D721Med (cell line): Measurements from ENCODE around the gene GGT5.

Experiments
- DNase-seq: peaks from one replicate; pipeline ENCODE4 v3.0.0; 2011; ENCODE audit warnings: low spot score; ENCODE audit not compliant: insufficient read length
- FAIRE-seq: peaks from 2 replicates; lab custom pipeline; 2011; peaks lifted over from hg19 to GRCh38; lab: Jason Lieb, UNC
- TF ChIP-seq, protein P1 (sequence below): IDR thresholded peaks from 2 replicates; pipeline ENCODE4 v1.5.1; 2012; ENCODE audit warnings: mild to moderate bottlenecking, control low read depth; ENCODE audit not compliant: insufficient read depth; ENCODE audit errors: missing control alignments

GGT5 gene

GRCh38 chr22:24225951-24226350 is 18.9 kb downstream of the GGT5 start:
- DNase-seq = no peak

GRCh38 chr22:24225044-24225601 is 19.8 kb downstream of the GGT5 start:
- DNase-seq = no peak
- TF ChIP-seq, protein P1, sequence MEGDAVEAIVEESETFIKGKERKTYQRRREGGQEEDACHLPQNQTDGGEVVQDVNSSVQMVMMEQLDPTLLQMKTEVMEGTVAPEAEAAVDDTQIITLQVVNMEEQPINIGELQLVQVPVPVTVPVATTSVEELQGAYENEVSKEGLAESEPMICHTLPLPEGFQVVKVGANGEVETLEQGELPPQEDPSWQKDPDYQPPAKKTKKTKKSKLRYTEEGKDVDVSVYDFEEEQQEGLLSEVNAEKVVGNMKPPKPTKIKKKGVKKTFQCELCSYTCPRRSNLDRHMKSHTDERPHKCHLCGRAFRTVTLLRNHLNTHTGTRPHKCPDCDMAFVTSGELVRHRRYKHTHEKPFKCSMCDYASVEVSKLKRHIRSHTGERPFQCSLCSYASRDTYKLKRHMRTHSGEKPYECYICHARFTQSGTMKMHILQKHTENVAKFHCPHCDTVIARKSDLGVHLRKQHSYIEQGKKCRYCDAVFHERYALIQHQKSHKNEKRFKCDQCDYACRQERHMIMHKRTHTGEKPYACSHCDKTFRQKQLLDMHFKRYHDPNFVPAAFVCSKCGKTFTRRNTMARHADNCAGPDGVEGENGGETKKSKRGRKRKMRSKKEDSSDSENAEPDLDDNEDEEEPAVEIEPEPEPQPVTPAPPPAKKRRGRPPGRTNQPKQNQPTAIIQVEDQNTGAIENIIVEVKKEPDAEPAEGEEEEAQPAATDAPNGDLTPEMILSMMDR = no peak
- FAIRE-seq = no peak

More at GRCh38 chr22:24225951-24226350, 18.9 kb downstream of the GGT5 start:
- TF ChIP-seq, protein P1 = no peak
- no peak for FAIRE-seq

DNA sequence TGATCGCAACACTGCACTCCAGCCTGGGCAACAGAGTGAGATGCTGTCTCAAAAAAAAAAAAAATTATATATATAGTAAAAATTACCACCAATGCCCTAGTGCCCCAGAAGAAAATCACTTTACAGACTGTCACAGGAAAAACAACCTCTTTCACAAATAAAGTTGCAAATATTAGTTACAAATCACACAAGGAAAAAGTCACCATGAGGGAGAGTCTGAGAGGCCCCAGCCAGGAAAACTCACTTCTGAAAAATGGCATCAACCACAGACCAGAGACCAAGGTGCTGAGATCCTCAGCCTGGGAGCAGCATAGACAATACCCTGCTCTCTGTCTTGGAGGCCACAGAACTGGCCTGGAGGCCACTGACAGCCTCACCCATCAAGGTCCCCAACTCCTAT is 20.4 kb downstream of the GGT5 start:
- FAIRE-seq (no peak), DNase-seq (no peak)
- TF ChIP-seq, protein P1 = no peak

DNA sequence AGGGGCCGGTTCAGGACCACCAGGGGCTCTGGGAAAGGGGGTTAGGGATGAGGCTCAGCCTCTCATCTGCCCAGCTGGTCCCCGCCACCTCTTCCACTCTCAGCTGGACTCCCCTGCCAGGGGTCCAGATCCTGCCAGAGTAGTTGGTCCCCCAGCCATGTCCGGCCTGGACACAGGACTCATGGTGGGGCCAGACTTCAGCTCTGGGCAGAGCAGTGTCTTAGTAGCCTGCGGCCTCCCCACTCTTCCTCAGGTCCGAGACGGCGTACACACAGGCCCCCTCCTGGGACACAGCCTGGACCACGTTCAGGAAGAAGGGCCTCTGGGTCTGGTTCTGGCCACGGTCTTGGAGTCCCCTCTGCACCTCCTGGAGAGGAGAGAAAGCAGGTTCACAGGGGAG is 25.1 kb downstream of the GGT5 start:
- FAIRE-seq (no peak), DNase-seq (no peak)
- TF ChIP-seq, protein P1 = no peak

GRCh38 chr22:24217384-24217783 is 27.5 kb downstream of the GGT5 start:
- FAIRE-seq = no peak

DNA sequence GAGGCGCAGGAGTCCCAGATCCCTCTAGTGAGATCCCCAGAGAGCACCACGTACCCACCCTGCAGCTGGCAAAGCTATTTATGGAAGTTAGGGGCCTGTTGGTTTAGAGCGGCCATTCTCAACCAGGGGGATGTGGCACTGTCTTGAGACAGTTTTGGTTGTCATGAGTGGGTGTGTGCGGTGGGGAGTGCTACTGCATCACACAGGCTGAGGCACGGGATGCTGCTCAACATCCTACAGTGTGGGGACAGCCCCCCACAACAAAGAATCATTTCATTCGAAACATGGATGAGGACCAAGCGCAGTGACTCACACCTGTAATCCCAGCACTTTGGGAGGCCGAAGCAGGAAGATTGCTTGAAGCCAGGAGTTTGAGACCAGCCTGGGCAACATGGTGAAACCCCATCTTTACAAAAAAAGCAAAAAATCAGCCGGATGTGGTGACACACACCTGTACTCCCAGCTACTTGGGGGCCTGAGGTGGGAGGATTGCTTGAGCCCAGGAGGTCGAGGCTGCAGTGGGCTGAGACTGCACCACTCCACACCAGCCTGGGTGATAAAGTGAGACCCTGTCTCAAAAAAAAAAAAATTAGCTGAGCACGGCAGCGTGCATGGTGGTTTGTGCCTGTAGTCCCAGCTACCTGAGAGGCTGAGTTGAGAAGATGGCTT is 28.2 kb downstream of the GGT5 start:
- TF ChIP-seq, protein P1 = no peak
- DNase-seq (no peak), FAIRE-seq (no peak)

More at GRCh38 chr22:24217384-24217783, 27.5 kb downstream of the GGT5 start:
- no peak for DNase-seq
- TF ChIP-seq, protein P1 = no peak
